ENCODE data around the gene SAMHD1. TPM values are rescaled to one million over a fixed set of nuclear protein-coding genes. Genes with fewer than 3 reads are reported as not detected.

SAMHD1 gene
- total and polyA plus RNA-seq, 4 donors, result 42.0 to 125 (median 45.2) TPM

GRCh38 chr20:36866681-36867495, 84.6 kb downstream of the SAMHD1 start:
- WGBS (ENCODE audit: insufficient coverage), result 40% methylated on average over 3 of the region's 8 CpGs
- Histone ChIP-seq H3K4me1 (ENCODE audit: control insufficient read depth, insufficient read depth, low read length) (peaks cover 17% of the 10 kb centered on the region), H3K27ac (ENCODE audit: low read depth, low read length) (no peak overlapping the region), H3K4me3 (ENCODE audit: low read depth, low read length) (no peak overlapping the region), H3K27me3 (ENCODE audit: control insufficient read depth, insufficient read depth, low read length) (no peaks in the 10 kb centered on the region), H3K9me3 (ENCODE audit: control insufficient read depth, insufficient read depth, low read length) (no peaks in the 10 kb centered on the region), H3K36me3 (ENCODE audit: control insufficient read depth, insufficient read depth, low read length) (no peaks in the 10 kb centered on the region)
- DNase-seq (ENCODE audit: low read depth in 4 of 6, low spot score in 6 of 6), result no peak

GRCh38 chr20:36866164-36866563, 85.3 kb downstream of the SAMHD1 start:
- H3K36me3 ChIP-seq (ENCODE audit: control insufficient read depth, insufficient read depth, low read length), result peaks cover 4% of the 10 kb centered on the region
- H3K27me3 ChIP-seq (ENCODE audit: control insufficient read depth, insufficient read depth, low read length), result no peaks in the 10 kb centered on the region
- no peak for DNase-seq (ENCODE audit: low read depth in 4 of 6, low spot score in 6 of 6)
- H3K4me3 ChIP-seq (ENCODE audit: low read depth, low read length), result no peak overlapping the region
- H3K27ac ChIP-seq (ENCODE audit: low read depth, low read length), result no peak overlapping the region
- H3K4me1 ChIP-seq (ENCODE audit: control insufficient read depth, insufficient read depth, low read length), result peaks cover 25% of the 10 kb centered on the region
- H3K9me3 ChIP-seq (ENCODE audit: control insufficient read depth, insufficient read depth, low read length), result no peaks in the 10 kb centered on the region
- WGBS (ENCODE audit: insufficient coverage), result 90% methylated on average over 7 of the region's 7 CpGs

GRCh38 chr20:36865861-36866149, 85.7 kb downstream of the SAMHD1 start:
- Histone ChIP-seq H3K9me3 (ENCODE audit: control insufficient read depth, insufficient read depth, low read length) (no peaks in the 10 kb centered on the region), H3K4me3 (ENCODE audit: low read depth, low read length) (no peak overlapping the region), H3K4me1 (ENCODE audit: control insufficient read depth, insufficient read depth, low read length) (peaks cover 28% of the 10 kb centered on the region), H3K36me3 (ENCODE audit: control insufficient read depth, insufficient read depth, low read length) (peaks cover 7% of the 10 kb centered on the region), H3K27me3 (ENCODE audit: control insufficient read depth, insufficient read depth, low read length) (no peaks in the 10 kb centered on the region), H3K27ac (ENCODE audit: low read depth, low read length) (no peak overlapping the region)
- DNase-seq (ENCODE audit: low read depth in 4 of 6, low spot score in 6 of 6), result no peak

GRCh38 chr20:36865076-36865860, 86.2 kb downstream of the SAMHD1 start:
- no peaks in the 10 kb centered on the region for H3K27me3 ChIP-seq (ENCODE audit: control insufficient read depth, insufficient read depth, low read length)
- peaks cover 9% of the 10 kb centered on the region for H3K36me3 ChIP-seq (ENCODE audit: control insufficient read depth, insufficient read depth, low read length)
- H3K9me3 ChIP-seq (ENCODE audit: control insufficient read depth, insufficient read depth, low read length), result no peaks in the 10 kb centered on the region
- 69% methylated on average over 6 of the region's 9 CpGs for WGBS (ENCODE audit: insufficient coverage)
- no peak overlapping the region for H3K27ac ChIP-seq (ENCODE audit: low read depth, low read length)
- peaks cover 34% of the 10 kb centered on the region for H3K4me1 ChIP-seq (ENCODE audit: control insufficient read depth, insufficient read depth, low read length)
- H3K4me3 ChIP-seq (ENCODE audit: low read depth, low read length), result no peak overlapping the region
- DNase-seq (ENCODE audit: low read depth in 4 of 6, low spot score in 6 of 6), result no peak

- DNase-seq (ENCODE audit: low read depth in 4 of 6, low spot score in 6 of 6), result no peak
- Histone ChIP-seq H3K4me3 (ENCODE audit: low read depth, low read length) (peak overlapping the region; percentile 67), H3K9me3 (ENCODE audit: control insufficient read depth, insufficient read depth, low read length) (no peaks in the 10 kb centered on the region), H3K36me3 (ENCODE audit: control insufficient read depth, insufficient read depth, low read length) (peaks cover 22% of the 10 kb centered on the region), H3K27ac (ENCODE audit: low read depth, low read length) (no peak overlapping the region), H3K27me3 (ENCODE audit: control insufficient read depth, insufficient read depth, low read length) (no peaks in the 10 kb centered on the region), H3K4me1 (ENCODE audit: control insufficient read depth, insufficient read depth, low read length) (peaks cover 49% of the 10 kb centered on the region)
- WGBS (ENCODE audit: insufficient coverage), result under 1% methylated on average over 129 of the region's 129 CpGs
Measured at GRCh38 chr20:36862857-36863668, 88.4 kb downstream of the SAMHD1 start.

GRCh38 chr20:36861875-36862801, 89.4 kb downstream of the SAMHD1 start:
- peaks cover 57% of the 10 kb centered on the region for H3K4me1 ChIP-seq (ENCODE audit: control insufficient read depth, insufficient read depth, low read length)
- peaks cover 31% of the 10 kb centered on the region for H3K36me3 ChIP-seq (ENCODE audit: control insufficient read depth, insufficient read depth, low read length)
- peak overlapping the region; percentile 89 for H3K27ac ChIP-seq (ENCODE audit: low read depth, low read length)
- peak in 4 of 6 donors; percentile 62 to 87 (median 73) for DNase-seq (ENCODE audit: low read depth in 4 of 6, low spot score in 6 of 6)
- WGBS (ENCODE audit: insufficient coverage), result 1% methylated on average over 42 of the region's 45 CpGs
- no peaks in the 10 kb centered on the region for H3K9me3 ChIP-seq (ENCODE audit: control insufficient read depth, insufficient read depth, low read length)
- H3K4me3 ChIP-seq (ENCODE audit: low read depth, low read length), result peak overlapping the region; percentile 67
- H3K27me3 ChIP-seq (ENCODE audit: control insufficient read depth, insufficient read depth, low read length), result no peaks in the 10 kb centered on the region

GRCh38 chr20:36861625-36861874, 90.0 kb downstream of the SAMHD1 start:
- Histone ChIP-seq H3K27ac (ENCODE audit: low read depth, low read length) (peak overlapping the region; percentile 89), H3K4me1 (ENCODE audit: control insufficient read depth, insufficient read depth, low read length) (peaks cover 63% of the 10 kb centered on the region), H3K27me3 (ENCODE audit: control insufficient read depth, insufficient read depth, low read length) (no peaks in the 10 kb centered on the region), H3K36me3 (ENCODE audit: control insufficient read depth, insufficient read depth, low read length) (peaks cover 37% of the 10 kb centered on the region), H3K4me3 (ENCODE audit: low read depth, low read length) (peak overlapping the region; percentile 67), H3K9me3 (ENCODE audit: control insufficient read depth, insufficient read depth, low read length) (no peaks in the 10 kb centered on the region)
- no peak for DNase-seq (ENCODE audit: low read depth in 4 of 6, low spot score in 6 of 6)
- 9% methylated on average over 7 of the region's 7 CpGs for WGBS (ENCODE audit: insufficient coverage)

GRCh38 chr20:36860811-36861624, 90.5 kb downstream of the SAMHD1 start:
- H3K4me1 ChIP-seq (ENCODE audit: control insufficient read depth, insufficient read depth, low read length), result peaks cover 68% of the 10 kb centered on the region
- 64% methylated on average over 7 of the region's 14 CpGs for WGBS (ENCODE audit: insufficient coverage)
- no peak overlapping the region for H3K27ac ChIP-seq (ENCODE audit: low read depth, low read length)

More at GRCh38 chr20:36860811-36861624, 90.5 kb downstream of the SAMHD1 start:
- Histone ChIP-seq H3K27me3 (ENCODE audit: control insufficient read depth, insufficient read depth, low read length) (no peaks in the 10 kb centered on the region), H3K9me3 (ENCODE audit: control insufficient read depth, insufficient read depth, low read length) (no peaks in the 10 kb centered on the region), H3K4me3 (ENCODE audit: low read depth, low read length) (peak overlapping the region; percentile 67), H3K36me3 (ENCODE audit: control insufficient read depth, insufficient read depth, low read length) (peaks cover 42% of the 10 kb centered on the region)
- DNase-seq (ENCODE audit: low read depth in 4 of 6, low spot score in 6 of 6), result no peak

All from spinal cord (tissue), 10 donors.